Endothelial cell of umbilical vein (primary cell): ENCODE data around the gene SOSTDC1. TPM values are rescaled to one million over a fixed set of nuclear protein-coding genes. Genes with fewer than 3 reads are reported as not detected.

Source experiments
- Bru-seq: library from RNA; stranded (reverse); fragments of 400-500 nt; gene quantifications from one replicate; lab custom pipeline; 2021; lab: Mats Ljungman, UMichigan
- BruChase-seq, 2 experiments: library from RNA; stranded (reverse); fragments of 400-500 nt; gene quantifications; one replicate each; lab custom pipeline; 2021; lab: Mats Ljungman, UMichigan
- BruUV-seq: library from RNA; stranded (reverse); fragments of 400-500 nt; replicated peaks from 2 replicates; lab custom pipeline; 2021; lab: Mats Ljungman, UMichigan
- CTCF ChIA-PET: fragments of 300-600, 350-600 bp; sonication (Branson Sonifier 250); formaldehyde crosslinking; loops from one replicate; lab custom pipeline; 2021; ENCODE audit warnings: antibody characterized with exemption, inconsistent platforms; lab: Charles Lee
- POLR2A ChIA-PET: fragments of 300-600, 350-600 bp; sonication (Branson Sonifier 250); formaldehyde crosslinking; loops from one replicate; lab custom pipeline; 2021; ENCODE audit warnings: antibody characterized with exemption, inconsistent platforms; lab: Charles Lee
- DNase-seq: peaks from one replicate; pipeline ENCODE4 v3.0.0-alpha.2; 2011; ENCODE audit warnings: low read depth, low spot score
- FAIRE-seq: peaks from 2 replicates; lab custom pipeline; 2011; peaks lifted over from hg19 to GRCh38; lab: Jason Lieb, UNC
- H2AFZ ChIP-seq: 2 replicates; pipeline ENCODE4 v1.6.0; 2012; ENCODE audit warnings: low read depth, low read length, control low read depth, inconsistent platforms
- H3K27ac ChIP-seq: 2 replicates; pipeline ENCODE4 v1.5.1; 2011; ENCODE audit warnings: low read depth, mild to moderate bottlenecking, control low read depth, low read length, moderate library complexity; ENCODE audit not compliant: insufficient read depth
- H3K27me3 ChIP-seq, 2 experiments: 2 replicates each; pipeline versions ENCODE4 v1.6.0 to v1.6.1; 2011; ENCODE audit warnings: low read length in 2 of 2, mixed read lengths in 1 of 2; ENCODE audit not compliant: control insufficient read depth in 2 of 2, insufficient read depth in 2 of 2
- H3K36me3 ChIP-seq, 2 experiments: 2 replicates in 1 of 2; 3 replicates in 1 of 2; pipeline ENCODE4 v1.5.1; 2011; ENCODE audit warnings: low read length in 2 of 2, mild to moderate bottlenecking in 1 of 2, moderate library complexity in 1 of 2; ENCODE audit not compliant: control insufficient read depth in 2 of 2, insufficient read depth in 2 of 2; ENCODE audit errors: extremely low read depth in 1 of 2
- H3K4me1 ChIP-seq: 3 replicates; pipeline ENCODE4 v1.5.1; 2011; ENCODE audit warnings: mild to moderate bottlenecking, low read length; ENCODE audit not compliant: control insufficient read depth, insufficient read depth; ENCODE audit errors: extremely low read depth
- H3K4me2 ChIP-seq: 2 replicates; pipeline ENCODE4 v1.6.1; 2011; ENCODE audit warnings: low read length, control low read depth, mixed read lengths; ENCODE audit not compliant: insufficient read depth
- H3K4me3 ChIP-seq, 3 experiments: fragments of 200-600 bp in 1 of 3; sonication (generic), shearing (Covaris generic) in 1 of 3; replicated peaks in 1 of 3; 2 replicates each; pipeline ENCODE4 v1.5.1; 2011 to 2016; ENCODE audit warnings: control low read depth in 3 of 3, low read length in 3 of 3, mild to moderate bottlenecking in 2 of 3, inconsistent platforms in 1 of 3, low read depth in 1 of 3, moderate library complexity in 1 of 3; ENCODE audit not compliant: insufficient read depth in 1 of 3
- H3K79me2 ChIP-seq: 2 replicates; pipeline ENCODE4 v1.6.0; 2012; ENCODE audit warnings: low read length, inconsistent platforms; ENCODE audit not compliant: control insufficient read depth, insufficient read depth
- H3K9ac ChIP-seq: replicated peaks from 2 replicates; pipeline ENCODE3; 2011; ENCODE audit warnings: low read length, control low read depth; ENCODE audit not compliant: insufficient read depth; ENCODE audit errors: extremely low read depth
- H3K9me1 ChIP-seq: replicated peaks from 3 replicates; pipeline ENCODE4 v1.6.0; 2011; ENCODE audit warnings: mild to moderate bottlenecking, low read length; ENCODE audit not compliant: control insufficient read depth, insufficient read depth; ENCODE audit errors: extremely low read depth
- H3K9me3 ChIP-seq: replicated peaks from 2 replicates; pipeline ENCODE4 v1.5.1; 2012; ENCODE audit warnings: low read length, inconsistent platforms; ENCODE audit not compliant: control insufficient read depth, insufficient read depth
- H4K20me1 ChIP-seq: replicated peaks from 2 replicates; pipeline ENCODE3; 2011; ENCODE audit warnings: mild to moderate bottlenecking, low read length; ENCODE audit not compliant: control insufficient read depth, insufficient read depth; ENCODE audit errors: extremely low read depth
- EZH2 ChIP-seq: IDR thresholded peaks from 2 replicates; pipeline ENCODE4 v1.6.1; 2012; ENCODE audit warnings: borderline replicate concordance, low read depth, mild to moderate bottlenecking, moderate library complexity, low read length, inconsistent platforms; ENCODE audit not compliant: severe bottlenecking
- FOS ChIP-seq: IDR thresholded peaks from 2 replicates; pipeline ENCODE4 v1.6.1; 2011; ENCODE audit warnings: mild to moderate bottlenecking, low read length, moderate library complexity, borderline replicate concordance; ENCODE audit not compliant: insufficient read depth
- GATA2 ChIP-seq: IDR thresholded peaks from 2 replicates; pipeline ENCODE4 v1.7.0; 2011; ENCODE audit warnings: low read depth, mild to moderate bottlenecking, moderate library complexity, mixed read lengths, low read length; ENCODE audit not compliant: insufficient read length, insufficient read depth
- JUN ChIP-seq: IDR thresholded peaks from 2 replicates; pipeline ENCODE4 v1.6.1; 2011; ENCODE audit warnings: borderline replicate concordance, low read depth; ENCODE audit not compliant: insufficient read length, insufficient read depth
- MYC ChIP-seq: IDR thresholded peaks from one replicate; pipeline ENCODE4 v1.6.1; 2011; ENCODE audit warnings: mild to moderate bottlenecking, low read depth, low read length
- POLR2A ChIP-seq: IDR thresholded peaks from 2 replicates; pipeline ENCODE4 v1.6.1; 2012; ENCODE audit warnings: low read depth, mild to moderate bottlenecking, control low read depth, low read length
- POLR2AphosphoS5 ChIP-seq: IDR thresholded peaks from 2 replicates; pipeline ENCODE4 v1.6.1; 2012; ENCODE audit warnings: low read depth, mild to moderate bottlenecking, control low read depth, low read length, moderate library complexity; ENCODE audit not compliant: insufficient read depth
- dilution Hi-C: fragments of 300-500 bp; cut with MboI; formaldehyde crosslinking; loops from one replicate; pipeline ENCODE4 v1.15.0; 2019; ENCODE audit warnings: low sequenced_read_pairs; ENCODE audit not compliant: extremely low pct_ligation_motif_present
- intact Hi-C: fragments of 100-400 bp; cut with micrococcal nuclease; formaldehyde crosslinking; loops from one replicate; pipeline ENCODE4 v1.10.0; 2022
- long read RNA-seq: library from polyadenylated mRNA; stranded (forward); transcript quantifications from one replicate; pipeline ENCODE4 v2.0.0, GENCODE V29; 2021
- polyA minus RNA-seq, 3 experiments: library from RNA; depleted of rRNA, polyadenylated mRNA; stranded (reverse); fragments of >200 nt; gene quantifications; 1 replicate in 1 of 3; 2 replicates in 2 of 3; pipeline ENCODE4 v1.2.3, GENCODE V29; 2011
- polyA plus RNA-seq, 4 experiments: library from polyadenylated mRNA; depleted of rRNA in 3 of 4; stranded (reverse) in 3 of 4; unstranded in 1 of 4; fragments of >200 nt; gene quantifications; 2 replicates each; pipeline versions ENCODE4 v1.2.1 to v1.2.3, GENCODE V29; 2011 to 2012; ENCODE audit warnings: missing spikeins in 1 of 4
- total RNA-seq: library from RNA; stranded (reverse); gene quantifications from 2 replicates; pipeline ENCODE4 v1.2.3, GENCODE V29; 2021
- TF ChIP-seq, protein P1 (sequence below), 2 donors: IDR thresholded peaks; 1 replicate in 1 of 2; 2 replicates in 1 of 2; pipeline ENCODE4 v1.5.1; 2011; ENCODE audit warnings: low read length in 2 of 2, mild to moderate bottlenecking in 2 of 2, moderate library complexity in 2 of 2, control low read depth in 1 of 2, inconsistent platforms in 1 of 2, low read depth in 1 of 2; ENCODE audit not compliant: insufficient read depth in 1 of 2; ENCODE audit errors: extremely low read depth in 1 of 2
- TF ChIP-seq, protein P2 (sequence below): IDR thresholded peaks from 2 replicates; pipeline ENCODE4 v1.6.1; 2011; ENCODE audit not compliant: insufficient read depth, insufficient read length

Gene SOSTDC1
- total RNA-seq: not detected in 2 replicates
- not detected in 2 replicates for polyA plus RNA-seq
- polyA plus RNA-seq (2011; cell fraction: cytosol; rRNA removed): not detected in 2 replicates
- not detected in 2 replicates for polyA plus RNA-seq (2011; cell fraction: nucleus; rRNA removed)
- polyA plus RNA-seq (2012): not detected in 2 replicates
- not detected in 2 replicates for polyA minus RNA-seq
- not detected for polyA minus RNA-seq (2011; cell fraction: cytosol; rRNA and poly(A)+ RNA removed)
- polyA minus RNA-seq (2011; cell fraction: nucleus; rRNA and poly(A)+ RNA removed): not detected in 2 replicates
- percentile 3 among the genes with signal in this experiment for Bru-seq, nascent RNA
- not detected for BruChase-seq, experiment 1, labeled RNA remaining after a 6-hour chase
- percentile 2 among the genes with signal in this experiment for BruChase-seq, experiment 2, labeled RNA remaining after a 2-hour chase
- long read RNA-seq: 0 reads

- dilution Hi-C loops (no loop called here), intact Hi-C loops (no loop called here)
- Histone ChIP-seq H3K4me2 (peak within 1 kb of the TSS; percentile 34), H3K79me2 (no peaks in the 10 kb centered on the region), H3K4me3 (no peak within 1 kb of the TSS), H3K9ac (no peak within 1 kb of the TSS), H3K9me1 (no peaks in the 10 kb centered on the region), H3K27ac (no peak within 1 kb of the TSS), H3K36me3 (no peaks in the 10 kb centered on the region), H3K27me3 (peaks cover 0 to 6% of the 10 kb centered on the region in 2 experiments), H4K20me1 (no peaks in the 10 kb centered on the region), H3K9me3 (no peaks in the 10 kb centered on the region), H2AFZ (peak within 1 kb of the TSS; percentile 85), H3K4me1 (no peaks in the 10 kb centered on the region)
- DNase-seq: peak; percentile 37
- no TSS peak for BruUV-seq
- POLR2A ChIA-PET: no interaction called here
- TF ChIP-seq POLR2AphosphoS5: no peak
- TF ChIP-seq POLR2A: no peak
- TF ChIP-seq GATA2: no peak
- TF ChIP-seq MYC: no peak
- TF ChIP-seq, protein P1, sequence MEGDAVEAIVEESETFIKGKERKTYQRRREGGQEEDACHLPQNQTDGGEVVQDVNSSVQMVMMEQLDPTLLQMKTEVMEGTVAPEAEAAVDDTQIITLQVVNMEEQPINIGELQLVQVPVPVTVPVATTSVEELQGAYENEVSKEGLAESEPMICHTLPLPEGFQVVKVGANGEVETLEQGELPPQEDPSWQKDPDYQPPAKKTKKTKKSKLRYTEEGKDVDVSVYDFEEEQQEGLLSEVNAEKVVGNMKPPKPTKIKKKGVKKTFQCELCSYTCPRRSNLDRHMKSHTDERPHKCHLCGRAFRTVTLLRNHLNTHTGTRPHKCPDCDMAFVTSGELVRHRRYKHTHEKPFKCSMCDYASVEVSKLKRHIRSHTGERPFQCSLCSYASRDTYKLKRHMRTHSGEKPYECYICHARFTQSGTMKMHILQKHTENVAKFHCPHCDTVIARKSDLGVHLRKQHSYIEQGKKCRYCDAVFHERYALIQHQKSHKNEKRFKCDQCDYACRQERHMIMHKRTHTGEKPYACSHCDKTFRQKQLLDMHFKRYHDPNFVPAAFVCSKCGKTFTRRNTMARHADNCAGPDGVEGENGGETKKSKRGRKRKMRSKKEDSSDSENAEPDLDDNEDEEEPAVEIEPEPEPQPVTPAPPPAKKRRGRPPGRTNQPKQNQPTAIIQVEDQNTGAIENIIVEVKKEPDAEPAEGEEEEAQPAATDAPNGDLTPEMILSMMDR (IDR thresholded peaks at IDR 0.05; ENCODE audit: extremely low read depth in 1 of 2, insufficient read depth in 1 of 2, low read depth in 1 of 2, low read length in 2 of 2): no peak
- TF ChIP-seq FOS: no peak
- no peak for TF ChIP-seq EZH2
- no peak for TF ChIP-seq JUN
- TF ChIP-seq, protein P2, sequence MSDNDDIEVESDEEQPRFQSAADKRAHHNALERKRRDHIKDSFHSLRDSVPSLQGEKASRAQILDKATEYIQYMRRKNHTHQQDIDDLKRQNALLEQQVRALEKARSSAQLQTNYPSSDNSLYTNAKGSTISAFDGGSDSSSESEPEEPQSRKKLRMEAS: no peak
- CTCF ChIA-PET: interaction anchor here (1.2 to 2.1 kb wide), 2 partner anchors 48 to 99 kb away, joined by 3 to 8 read pairs; no protein-coding TSS in a partner anchor
- FAIRE-seq: peak; percentile 48
Measured at GRCh38 chr7:16465469-16466361, at the start of gene SOSTDC1. Gene SOSTDC1 (minus strand): TSS chr7:16465738. CDS start chr7:16465668, 70 bp downstream.
